Transverse colon (tissue), 4 donors: ENCODE measurements around the gene MEGF8.
"Not testable (repeated sequence)": the region's sequence is repeated elsewhere in the genome, so short reads cannot be mapped to it uniquely, and the experiment has no call there.

Experiments used
- CTCF ChIP-seq, 5 experiments: fragments of 200-600 bp in 3 of 5; fragments of 450-650 bp in 2 of 5; sonication (generic) in 3 of 5; IDR thresholded peaks; 1 replicate in 2 of 5; 2 replicates in 3 of 5; pipeline ENCODE4 v1.5.1; 2016 to 2017; ENCODE audit warnings: antibody characterized with exemption in 5 of 5, inconsistent platforms in 3 of 5, mild to moderate bottlenecking in 2 of 5, moderate library complexity in 1 of 5
- EP300 ChIP-seq: sonication (generic); formaldehyde crosslinking; IDR thresholded peaks from one replicate; pipeline ENCODE4 v1.6.1; 2017; ENCODE audit warnings: antibody characterized with exemption, low read depth
- POLR2A ChIP-seq: fragments of 450-650 bp; IDR thresholded peaks from one replicate; pipeline ENCODE4 v1.6.1; 2016; ENCODE audit warnings: antibody characterized with exemption, mild to moderate bottlenecking, moderate library complexity
- POLR2AphosphoS5 ChIP-seq, 3 donors: sonication (generic); formaldehyde crosslinking; IDR thresholded peaks; one replicate each; pipeline ENCODE4 v1.6.1; 2016; ENCODE audit warnings: antibody characterized with exemption in 3 of 3

GRCh38 chr19:42339922-42340321 lies 14.5 kb downstream of the MEGF8 start:
- not testable (repeated sequence) for TF ChIP-seq EP300; CTCF (IDR thresholded peaks at IDR 0.05); POLR2A; POLR2AphosphoS5 (IDR thresholded peaks at IDR 0.05)
